Tibial nerve (tissue), 3 donors: ENCODE results near the gene BCKDHA.

Experiments
- CTCF ChIP-seq, 5 experiments: fragments of 200-600 bp in 3 of 5; fragments of 450-650 bp in 2 of 5; sonication (generic) in 3 of 5; IDR thresholded peaks; one replicate each; pipeline ENCODE4 v1.5.1; 2016 to 2019; ENCODE audit warnings: antibody characterized with exemption in 5 of 5, mild to moderate bottlenecking in 3 of 5, moderate library complexity in 2 of 5
- POLR2A ChIP-seq, 2 donors: fragments of 450-650 bp; IDR thresholded peaks; one replicate each; pipeline ENCODE4 v1.6.1; 2017; ENCODE audit warnings: antibody characterized with exemption in 2 of 2, mild to moderate bottlenecking in 2 of 2, moderate library complexity in 2 of 2

DNA sequence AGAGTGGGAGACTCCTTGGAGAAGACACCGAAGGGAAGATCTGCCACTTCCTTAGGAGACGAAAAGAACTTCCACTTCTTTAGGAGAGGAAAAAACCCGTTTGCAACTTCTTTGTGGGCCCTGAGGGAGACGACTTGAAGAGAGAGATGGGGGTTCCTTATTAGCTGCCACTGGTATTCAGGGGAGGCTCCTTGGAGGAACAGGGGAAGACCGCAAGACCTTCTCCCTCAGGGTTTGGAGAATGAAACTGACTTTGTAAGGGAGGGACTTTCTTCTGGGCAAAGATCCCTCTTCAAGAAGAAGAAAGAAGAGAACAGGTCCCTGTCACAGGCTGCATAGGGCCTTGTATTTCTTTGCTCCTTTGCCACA, 416 bp downstream of the BCKDHA start:
- TF ChIP-seq CTCF (IDR thresholded peaks at IDR 0.05) (no peak), POLR2A (IDR thresholded peaks at IDR 0.05) (no peak)
